ENCODE data around the gene VWA8. TPM values are rescaled to one million over a fixed set of nuclear protein-coding genes. Genes with fewer than 3 reads are reported as not detected.

The VWA8 gene
- total RNA-seq, 3 donors from 2014 or later, result 18.4 to 43.5 (median 34.7) TPM

DNA sequence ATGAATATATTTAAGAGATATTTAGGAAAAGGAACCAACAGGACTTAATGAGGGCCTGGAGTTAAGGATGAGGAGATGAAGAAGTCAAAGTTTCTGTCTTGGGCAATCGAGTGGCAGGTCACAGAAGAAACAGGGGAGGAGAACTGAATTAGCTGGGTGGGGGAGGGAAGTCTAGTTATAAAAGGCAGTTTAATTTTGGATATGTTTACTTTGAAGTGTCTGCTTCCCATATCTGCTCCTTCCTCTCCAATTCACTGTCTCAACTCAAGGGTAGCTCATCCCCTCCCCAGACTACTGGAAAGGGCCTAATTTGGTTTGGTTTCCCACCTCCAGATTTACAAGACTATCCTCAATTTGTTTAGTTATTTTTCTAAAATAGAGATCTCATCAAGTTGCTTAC lies 195.9 kb downstream of the VWA8 start:
- intact Hi-C loops (cut with DNase I; ENCODE audit: low total_unique reads), result no loop called here
- H3K4me1 ChIP-seq, result no peaks in the 10 kb centered on the region
- no peaks in the 10 kb centered on the region for H3K27me3 ChIP-seq
- no peaks in the 10 kb centered on the region for H3K9me3 ChIP-seq
- DNase-seq (ENCODE audit: low spot score in 2 of 2), result no peak
- TF ChIP-seq POLR2A (IDR thresholded peaks at IDR 0.05), result no peak
- no peak for TF ChIP-seq POLR2AphosphoS5 (IDR thresholded peaks at IDR 0.05)
- TF ChIP-seq, protein P1, sequence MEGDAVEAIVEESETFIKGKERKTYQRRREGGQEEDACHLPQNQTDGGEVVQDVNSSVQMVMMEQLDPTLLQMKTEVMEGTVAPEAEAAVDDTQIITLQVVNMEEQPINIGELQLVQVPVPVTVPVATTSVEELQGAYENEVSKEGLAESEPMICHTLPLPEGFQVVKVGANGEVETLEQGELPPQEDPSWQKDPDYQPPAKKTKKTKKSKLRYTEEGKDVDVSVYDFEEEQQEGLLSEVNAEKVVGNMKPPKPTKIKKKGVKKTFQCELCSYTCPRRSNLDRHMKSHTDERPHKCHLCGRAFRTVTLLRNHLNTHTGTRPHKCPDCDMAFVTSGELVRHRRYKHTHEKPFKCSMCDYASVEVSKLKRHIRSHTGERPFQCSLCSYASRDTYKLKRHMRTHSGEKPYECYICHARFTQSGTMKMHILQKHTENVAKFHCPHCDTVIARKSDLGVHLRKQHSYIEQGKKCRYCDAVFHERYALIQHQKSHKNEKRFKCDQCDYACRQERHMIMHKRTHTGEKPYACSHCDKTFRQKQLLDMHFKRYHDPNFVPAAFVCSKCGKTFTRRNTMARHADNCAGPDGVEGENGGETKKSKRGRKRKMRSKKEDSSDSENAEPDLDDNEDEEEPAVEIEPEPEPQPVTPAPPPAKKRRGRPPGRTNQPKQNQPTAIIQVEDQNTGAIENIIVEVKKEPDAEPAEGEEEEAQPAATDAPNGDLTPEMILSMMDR (IDR thresholded peaks at IDR 0.05), result no peak
- no peak overlapping the region for H3K4me3 ChIP-seq
- H3K27ac ChIP-seq, result no peak overlapping the region
- no peaks in the 10 kb centered on the region for H3K36me3 ChIP-seq

DNA sequence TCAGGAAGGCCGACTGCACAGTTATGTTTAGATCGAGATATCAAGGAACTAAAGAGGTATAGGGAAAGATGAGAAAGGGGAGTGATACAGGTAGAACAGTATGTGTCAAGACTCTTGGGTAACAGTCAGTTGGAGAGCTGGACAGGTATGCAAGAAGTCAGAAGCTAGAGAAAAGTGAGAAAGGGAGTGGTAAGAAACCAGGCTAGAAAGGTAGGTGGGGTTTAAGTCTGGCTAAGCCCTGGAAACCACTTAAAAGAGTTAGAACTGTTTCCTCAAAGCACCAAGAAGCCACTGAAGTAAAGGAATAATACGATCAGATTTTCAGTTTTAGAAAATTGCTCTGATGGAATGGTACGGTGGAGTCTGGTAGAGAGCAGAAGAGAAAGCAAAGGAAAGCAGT lies 196.4 kb downstream of the VWA8 start:
- no peaks in the 10 kb centered on the region for H3K9me3 ChIP-seq
- no peak overlapping the region for H3K27ac ChIP-seq
- DNase-seq (ENCODE audit: low spot score in 2 of 2), result no peak
- intact Hi-C loops (cut with DNase I; ENCODE audit: low total_unique reads), result no loop called here
- TF ChIP-seq, protein P1 (IDR thresholded peaks at IDR 0.05), result no peak
- TF ChIP-seq POLR2AphosphoS5 (IDR thresholded peaks at IDR 0.05) (no peak), POLR2A (IDR thresholded peaks at IDR 0.05) (no peak)
- no peaks in the 10 kb centered on the region for H3K27me3 ChIP-seq
- H3K36me3 ChIP-seq, result no peaks in the 10 kb centered on the region
- no peak overlapping the region for H3K4me3 ChIP-seq
- no peaks in the 10 kb centered on the region for H3K4me1 ChIP-seq

DNA sequence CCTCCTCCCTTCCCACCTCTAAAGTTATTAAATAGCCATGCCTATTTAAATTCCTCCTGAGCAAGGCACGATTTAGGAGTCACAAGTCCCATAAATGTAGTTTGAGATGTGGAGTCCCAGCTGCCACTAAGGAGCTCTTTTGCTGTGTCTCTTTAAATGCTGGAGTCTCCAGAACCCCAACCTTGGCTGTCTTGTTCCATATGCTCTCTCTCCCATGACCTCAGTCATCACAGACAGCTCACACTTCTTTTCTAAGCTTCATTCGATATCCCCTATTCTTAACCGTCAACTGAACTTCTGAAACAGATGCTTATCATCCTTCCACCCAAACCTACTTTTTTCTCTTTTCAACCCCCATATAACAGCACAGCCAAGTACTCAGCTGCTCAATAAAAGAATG lies 197.1 kb downstream of the VWA8 start:
- Histone ChIP-seq H3K27ac (no peak overlapping the region), H3K36me3 (no peaks in the 10 kb centered on the region), H3K4me1 (no peaks in the 10 kb centered on the region), H3K27me3 (no peaks in the 10 kb centered on the region), H3K4me3 (no peak overlapping the region), H3K9me3 (no peaks in the 10 kb centered on the region)
- intact Hi-C loops (cut with DNase I; ENCODE audit: low total_unique reads), result no loop called here
- TF ChIP-seq POLR2A (IDR thresholded peaks at IDR 0.05) (no peak), POLR2AphosphoS5 (IDR thresholded peaks at IDR 0.05) (no peak)
- TF ChIP-seq, protein P1 (IDR thresholded peaks at IDR 0.05), result no peak
- DNase-seq (ENCODE audit: low spot score in 2 of 2), result no peak

DNA sequence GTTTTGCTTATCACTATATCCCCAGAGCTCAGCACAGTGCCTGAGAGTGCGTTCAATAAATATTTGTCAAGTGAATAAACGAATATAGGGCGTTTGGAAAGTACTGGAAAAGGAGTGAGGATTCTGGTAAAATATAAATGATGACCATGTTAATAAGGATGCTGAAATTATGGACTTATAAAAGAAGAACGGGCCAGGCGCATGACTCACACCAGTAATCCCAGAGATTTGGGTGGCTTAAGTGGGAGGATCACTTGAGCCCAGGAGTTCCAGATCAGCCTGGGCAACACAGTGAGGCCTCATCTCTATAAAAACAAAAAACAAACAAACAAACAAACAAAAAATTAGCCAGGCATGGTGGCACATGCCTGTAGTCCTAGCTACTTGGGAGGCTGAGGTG lies 198.1 kb downstream of the VWA8 start:
- no peak for TF ChIP-seq POLR2A (IDR thresholded peaks at IDR 0.05)
- no peak for TF ChIP-seq POLR2AphosphoS5 (IDR thresholded peaks at IDR 0.05)
- TF ChIP-seq, protein P1 (IDR thresholded peaks at IDR 0.05), result no peak
- no peak overlapping the region for H3K4me3 ChIP-seq
- intact Hi-C loops (cut with DNase I; ENCODE audit: low total_unique reads), result no loop called here

DNA sequence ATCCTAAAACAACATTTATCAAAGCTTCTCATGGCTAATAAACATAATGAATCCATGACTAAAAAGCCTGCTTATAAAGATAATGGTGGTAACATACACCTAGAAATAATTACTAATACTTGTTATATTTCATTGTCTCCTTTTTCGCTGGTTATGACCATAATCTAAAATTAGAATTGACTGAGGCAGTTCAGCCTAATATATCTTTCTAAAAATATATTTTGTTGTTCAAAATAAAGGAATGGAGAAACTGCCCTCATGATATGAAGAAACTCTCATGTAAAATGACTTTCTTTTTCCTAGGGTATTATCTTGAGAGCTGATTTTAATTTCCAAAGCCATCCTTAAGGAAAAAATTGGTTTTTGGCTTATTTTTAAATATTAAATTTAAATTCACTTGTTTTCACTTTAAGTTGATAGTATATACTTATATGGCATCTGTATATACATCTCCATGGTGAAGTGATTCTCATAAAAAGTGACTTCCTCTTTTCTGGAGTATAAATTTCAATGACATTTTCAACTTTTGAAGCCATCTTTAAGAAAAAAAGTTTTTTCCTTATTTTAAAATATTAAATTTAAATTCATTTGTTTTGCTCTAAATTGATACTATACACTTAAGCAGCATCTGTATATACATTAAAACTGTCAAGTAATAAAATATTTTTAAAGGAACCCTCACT lies 204.6 kb downstream of the VWA8 start:
- TF ChIP-seq POLR2AphosphoS5 (IDR thresholded peaks at IDR 0.05), result no peak
- TF ChIP-seq, protein P1 (IDR thresholded peaks at IDR 0.05), result no peak
- Histone ChIP-seq H3K9me3 (no peaks in the 10 kb centered on the region), H3K4me1 (no peaks in the 10 kb centered on the region), H3K27me3 (no peaks in the 10 kb centered on the region), H3K4me3 (no peak overlapping the region), H3K27ac (no peak overlapping the region), H3K36me3 (no peaks in the 10 kb centered on the region)
- intact Hi-C loops (cut with DNase I; ENCODE audit: low total_unique reads), result no loop called here
- DNase-seq (ENCODE audit: low spot score in 2 of 2), result no peak

More for the DNA sequence above, 198.1 kb downstream of the VWA8 start:
- no peaks in the 10 kb centered on the region for H3K4me1 ChIP-seq
- H3K36me3 ChIP-seq, result no peaks in the 10 kb centered on the region
- H3K27ac ChIP-seq, result no peak overlapping the region
- no peak for DNase-seq (ENCODE audit: low spot score in 2 of 2)
- no peaks in the 10 kb centered on the region for H3K9me3 ChIP-seq
- no peaks in the 10 kb centered on the region for H3K27me3 ChIP-seq

Measured in breast epithelium (tissue), 4 donors.